HepG2 (cell line): ENCODE measurements around the gene GLYATL1B. TPM values are rescaled to one million over a fixed set of nuclear protein-coding genes. Genes with fewer than 3 reads are reported as not detected.

Experiments used
- ATAC-seq: fragments of 200-7000 bp; cut with Tn5 transposase; 3 replicates; pipeline ENCODE4 v1.9.1; 2020; ENCODE audit warnings: mild to moderate bottlenecking, moderate library complexity
- BruUV-seq: library from RNA; stranded (reverse); fragments of 400-500 nt; replicated peaks from 2 replicates; lab custom pipeline; 2021; lab: Mats Ljungman, UMichigan
- CTCF ChIA-PET: fragments of 300-600 bp; formaldehyde crosslinking; extraction: SDS; loops from one replicate; lab custom pipeline; 2021; ENCODE audit warnings: low total read pairs, inconsistent platforms, low intra/inter-chr PET ratio; lab: Yijun Ruan, JAX
- POLR2A ChIA-PET: fragments of 350-600 bp; sonication (Branson Sonifier 250); formaldehyde crosslinking; loops from one replicate; lab custom pipeline; 2020; ENCODE audit warnings: antibody characterized with exemption, inconsistent platforms; lab: Yijun Ruan, JAX
- DNase-seq: peaks from one replicate; pipeline ENCODE4 v3.0.0-alpha.2; 2015; ENCODE audit warnings: low spot score
- FAIRE-seq: peaks from 3 replicates; lab custom pipeline; 2011; peaks lifted over from hg19 to GRCh38; lab: Jason Lieb, UNC
- H2AFZ ChIP-seq: one replicate; pipeline ENCODE4 v1.6.1; 2011; ENCODE audit warnings: low read length, inconsistent platforms
- H3K27ac ChIP-seq: fragments of 300-600 bp; 3 replicates; pipeline ENCODE4 v1.8.0; 2011; ENCODE audit warnings: mixed run types, mild to moderate bottlenecking, mixed read lengths, low read length, inconsistent platforms; ENCODE audit not compliant: insufficient read depth; ENCODE audit errors: extremely low read length
- H3K27me3 ChIP-seq, 2 experiments: fragments of 200-600 bp in 1 of 2; 2 replicates in 1 of 2; 3 replicates in 1 of 2; pipeline versions ENCODE4 v1.6.0 to v1.8.0; 2011; ENCODE audit warnings: low read length in 2 of 2, mild to moderate bottlenecking in 2 of 2, moderate library complexity in 2 of 2, inconsistent platforms in 1 of 2; ENCODE audit not compliant: insufficient read depth in 2 of 2, control insufficient read depth in 1 of 2
- H3K36me3 ChIP-seq, 2 experiments: fragments of 200-600 bp in 1 of 2; replicated peaks in 1 of 2; 2 replicates in 1 of 2; 3 replicates in 1 of 2; pipeline versions ENCODE4 v1.5.1 to v1.8.0; 2011; ENCODE audit warnings: low read length in 2 of 2, inconsistent platforms in 1 of 2; ENCODE audit not compliant: insufficient read depth in 2 of 2, control insufficient read depth in 1 of 2
- H3K4me1 ChIP-seq: 2 replicates; pipeline ENCODE4 v1.5.1; 2012; ENCODE audit warnings: low read length, inconsistent platforms; ENCODE audit not compliant: insufficient read depth
- H3K4me2 ChIP-seq: 2 replicates; pipeline ENCODE4 v1.6.0; 2011; ENCODE audit warnings: low read depth, low read length, inconsistent platforms
- H3K4me3 ChIP-seq, 3 experiments: fragments of 200-600 bp in 1 of 3; sonication (generic), shearing (Covaris generic) in 1 of 3; replicated peaks in 1 of 3; 2 replicates each; pipeline ENCODE4 v1.5.1; 2011 to 2016; ENCODE audit warnings: low read length in 3 of 3, inconsistent platforms in 2 of 3, low read depth in 2 of 3, mild to moderate bottlenecking in 2 of 3, control low read depth in 1 of 3, mixed read lengths in 1 of 3; ENCODE audit not compliant: insufficient read depth in 1 of 3
- H3K79me2 ChIP-seq: one replicate; pipeline ENCODE4 v1.6.1; 2011; ENCODE audit warnings: low read length, inconsistent platforms; ENCODE audit not compliant: insufficient read depth
- H3K9ac ChIP-seq: 2 replicates; pipeline ENCODE4 v1.6.0; 2011; ENCODE audit warnings: mild to moderate bottlenecking, low read depth, low read length, inconsistent platforms; ENCODE audit not compliant: insufficient read depth
- H3K9me3 ChIP-seq: 2 replicates; pipeline ENCODE4 v1.5.1; 2012; ENCODE audit warnings: mild to moderate bottlenecking, low read length
- H4K20me1 ChIP-seq: 2 replicates; pipeline ENCODE4 v1.6.0; 2011; ENCODE audit warnings: inconsistent platforms, mild to moderate bottlenecking, low read length, moderate library complexity; ENCODE audit not compliant: insufficient read depth
- ARNT2 ChIP-seq: sonication (generic); formaldehyde crosslinking; IDR thresholded peaks from 2 replicates; pipeline ENCODE4 v1.8.0; 2022; ENCODE audit warnings: mild to moderate bottlenecking, low read depth, missing genetic modification reagents, moderate library complexity
- BRD4 ChIP-seq: sonication (generic); formaldehyde crosslinking; IDR thresholded peaks from 2 replicates; pipeline ENCODE4 v1.4.0; 2020; ENCODE audit warnings: missing genetic modification reagents
- CBX2 ChIP-seq, 2 experiments: fragments of 200-600 bp in 1 of 2; sonication (generic); formaldehyde crosslinking in 1 of 2; IDR thresholded peaks; 2 replicates each; pipeline versions ENCODE4 v1.7.0 to v1.8.1; 2018 to 2022; ENCODE audit warnings: low read depth in 2 of 2, low read length in 1 of 2, mild to moderate bottlenecking in 1 of 2, missing genetic modification reagents in 1 of 2
- ETV6 ChIP-seq: sonication (generic); formaldehyde crosslinking; conservative IDR thresholded peaks from 2 replicates; pipeline ENCODE4 v1.4.0; 2020; ENCODE audit warnings: missing genetic modification reagents
- NFE2L2 ChIP-seq: fragments of 150-350 bp; IDR thresholded peaks from 2 replicates; pipeline ENCODE4 v1.6.1; 2014; ENCODE audit warnings: low read length
- SALL1 ChIP-seq: sonication (generic); formaldehyde crosslinking; IDR thresholded peaks from 2 replicates; pipeline ENCODE4 v1.8.0; 2022; ENCODE audit warnings: mild to moderate bottlenecking, missing genetic modification reagents
- SAP130 ChIP-seq: IDR thresholded peaks from 2 replicates; pipeline ENCODE4 v1.6.1; 2016; ENCODE audit warnings: low read depth
- ZFP82 ChIP-seq: sonication (generic); formaldehyde crosslinking; IDR thresholded peaks from 2 replicates; pipeline ENCODE4 v1.5.1; 2020; ENCODE audit warnings: mild to moderate bottlenecking, missing genetic modification reagents, borderline replicate concordance
- ZNF24 ChIP-seq: fragments of 450-650 bp; IDR thresholded peaks from 2 replicates; pipeline ENCODE4 v1.6.1; 2017; ENCODE audit warnings: antibody characterized with exemption, mild to moderate bottlenecking
- ZNF263 ChIP-seq: sonication (generic); formaldehyde crosslinking; IDR thresholded peaks from 2 replicates; pipeline ENCODE4 v1.4.0; 2020; ENCODE audit warnings: missing genetic modification reagents
- ZNF382 ChIP-seq: sonication (generic); formaldehyde crosslinking; IDR thresholded peaks from 2 replicates; pipeline ENCODE4 v1.5.0; 2020; ENCODE audit warnings: missing genetic modification reagents, mild to moderate bottlenecking, borderline replicate concordance
- ZNF510 ChIP-seq: sonication (generic); formaldehyde crosslinking; IDR thresholded peaks from 2 replicates; pipeline ENCODE4 v1.4.0; 2020; ENCODE audit warnings: low read depth, mild to moderate bottlenecking, missing genetic modification reagents
- ZSCAN21 ChIP-seq: sonication (generic); formaldehyde crosslinking; IDR thresholded peaks from 2 replicates; pipeline ENCODE4 v1.8.0; 2022; ENCODE audit warnings: mild to moderate bottlenecking, missing genetic modification reagents, moderate library complexity, borderline replicate concordance
- WGBS: methylation state at CpG from one replicate; pipeline ENCODE4 v1.1.6; 2017; ENCODE audit warnings: low lambda C conversion rate; 5-methylcytosine and 5-hydroxymethylcytosine counted together
- in situ Hi-C: cut with HindIII; loops from 2 replicates; pipeline ENCODE4 v1.10.0; 2017; ENCODE audit warnings: low pct_unique_long_range_greater_than_20kb; ENCODE audit not compliant: extremely low pct_ligation_motif_present
- intact Hi-C: fragments of 100-400 bp; cut with micrococcal nuclease; formaldehyde crosslinking; loops from one replicate; pipeline ENCODE4 v1.10.0; 2022; ENCODE audit not compliant: unreplicated experiment
- polyA plus RNA-seq, 8 experiments: library from polyadenylated mRNA; depleted of rRNA in 3 of 8; stranded (reverse) in 7 of 8; unstranded in 1 of 8; fragments of >200 nt; fragmentation: Illumina TruSeq in 4 of 8; extraction: Trizol in 4 of 8; gene quantifications; 2 replicates each; pipeline versions ENCODE4 v1.2.1 to v1.2.3, GENCODE V29; 2011 to 2016; ENCODE audit warnings: low read depth in 4 of 8, missing spikeins in 1 of 8, mixed read lengths in 1 of 8; ENCODE audit not compliant: insufficient read depth in 1 of 8
- total RNA-seq, 5 experiments: library from RNA; depleted of rRNA; stranded (reverse); fragments of >200 nt; fragmentation: Illumina TruSeq; extraction: Trizol; gene quantifications; 2 replicates each; pipeline ENCODE4 v1.2.3, GENCODE V29; 2016; ENCODE audit warnings: low read depth in 1 of 5
- TF ChIP-seq, protein P1 (sequence below): sonication (generic); formaldehyde crosslinking; conservative IDR thresholded peaks from 2 replicates; pipeline ENCODE4 v1.8.0; 2022; ENCODE audit warnings: missing genetic modification reagents
- TF ChIP-seq, protein P2 (sequence below): sonication (generic); formaldehyde crosslinking; IDR thresholded peaks from 2 replicates; pipeline ENCODE4 v1.4.0; 2020; ENCODE audit warnings: missing genetic modification reagents
- TF ChIP-seq, protein P3 (sequence below): sonication (generic); formaldehyde crosslinking; IDR thresholded peaks from 2 replicates; pipeline ENCODE4 v1.8.0; 2022; ENCODE audit warnings: missing genetic modification reagents, mild to moderate bottlenecking, inconsistent platforms, borderline replicate concordance
- TF ChIP-seq, protein P4 (sequence below): sonication (generic); formaldehyde crosslinking; IDR thresholded peaks from 2 replicates; pipeline ENCODE4 v1.4.0; 2020; ENCODE audit warnings: missing genetic modification reagents
- TF ChIP-seq, protein P5 (sequence below): sonication (generic); formaldehyde crosslinking; IDR thresholded peaks from 2 replicates; pipeline ENCODE4 v1.4.0; 2020; ENCODE audit warnings: mild to moderate bottlenecking, missing genetic modification reagents

Gene GLYATL1B
- total and polyA plus RNA-seq, 2 of the 13 experiments (the other 11 are each of a cell fraction or from before 2014, with no cell fraction given) = not detected

DNA sequence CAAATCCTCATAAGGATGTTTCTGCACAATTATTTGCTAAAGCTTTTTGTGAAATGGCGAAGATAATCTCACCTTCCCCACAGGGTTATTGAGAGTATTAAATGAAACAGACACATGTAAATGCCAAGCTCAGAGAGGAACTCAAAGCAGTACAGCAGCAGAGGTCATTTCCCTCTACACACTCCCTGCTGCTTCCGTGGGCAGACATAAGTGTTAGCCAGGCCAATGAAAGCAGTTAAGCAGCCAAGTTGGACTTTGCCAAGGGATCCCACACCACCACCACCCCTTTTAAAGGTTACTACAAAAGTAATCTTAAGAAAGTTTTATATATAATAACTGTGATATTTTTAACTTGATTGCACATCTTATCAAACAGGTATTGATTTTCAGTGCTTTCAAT is 52.5 kb downstream of the GLYATL1B start:
- ATAC-seq = no peak
- no peak for FAIRE-seq
- H3K79me2 ChIP-seq = no peaks in the 10 kb centered on the region
- TF ChIP-seq CBX2 (IDR thresholded peaks at IDR 0.05; ENCODE audit: low read depth, low read length) (no peak), CBX2 (CRISPR knock-in tag; IDR thresholded peaks at IDR 0.05; ENCODE audit: low read depth) (no peak), SALL1 (no peak), NFE2L2 (no peak), SAP130 (CRISPR knock-in tag) (no peak), BRD4 (no peak), ZFP82 (CRISPR knock-in tag) (no peak), ZSCAN21 (CRISPR knock-in tag) (no peak), ZNF510 (CRISPR knock-in tag) (no peak), ARNT2 (CRISPR knock-in tag) (no peak), ETV6 (CRISPR knock-in tag) (no peak), ZNF263 (CRISPR knock-in tag) (no peak), ZNF382 (CRISPR knock-in tag) (no peak), ZNF24 (no peak)
- TF ChIP-seq, protein P1, sequence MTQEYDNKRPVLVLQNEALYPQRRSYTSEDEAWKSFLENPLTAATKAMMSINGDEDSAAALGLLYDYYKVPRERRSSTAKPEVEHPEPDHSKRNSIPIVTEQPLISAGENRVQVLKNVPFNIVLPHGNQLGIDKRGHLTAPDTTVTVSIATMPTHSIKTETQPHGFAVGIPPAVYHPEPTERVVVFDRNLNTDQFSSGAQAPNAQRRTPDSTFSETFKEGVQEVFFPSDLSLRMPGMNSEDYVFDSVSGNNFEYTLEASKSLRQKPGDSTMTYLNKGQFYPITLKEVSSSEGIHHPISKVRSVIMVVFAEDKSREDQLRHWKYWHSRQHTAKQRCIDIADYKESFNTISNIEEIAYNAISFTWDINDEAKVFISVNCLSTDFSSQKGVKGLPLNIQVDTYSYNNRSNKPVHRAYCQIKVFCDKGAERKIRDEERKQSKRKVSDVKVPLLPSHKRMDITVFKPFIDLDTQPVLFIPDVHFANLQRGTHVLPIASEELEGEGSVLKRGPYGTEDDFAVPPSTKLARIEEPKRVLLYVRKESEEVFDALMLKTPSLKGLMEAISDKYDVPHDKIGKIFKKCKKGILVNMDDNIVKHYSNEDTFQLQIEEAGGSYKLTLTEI (CRISPR knock-in tag) = no peak
- TF ChIP-seq, protein P2, sequence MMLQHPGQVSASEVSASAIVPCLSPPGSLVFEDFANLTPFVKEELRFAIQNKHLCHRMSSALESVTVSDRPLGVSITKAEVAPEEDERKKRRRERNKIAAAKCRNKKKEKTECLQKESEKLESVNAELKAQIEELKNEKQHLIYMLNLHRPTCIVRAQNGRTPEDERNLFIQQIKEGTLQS = no peak
- TF ChIP-seq, protein P3, sequence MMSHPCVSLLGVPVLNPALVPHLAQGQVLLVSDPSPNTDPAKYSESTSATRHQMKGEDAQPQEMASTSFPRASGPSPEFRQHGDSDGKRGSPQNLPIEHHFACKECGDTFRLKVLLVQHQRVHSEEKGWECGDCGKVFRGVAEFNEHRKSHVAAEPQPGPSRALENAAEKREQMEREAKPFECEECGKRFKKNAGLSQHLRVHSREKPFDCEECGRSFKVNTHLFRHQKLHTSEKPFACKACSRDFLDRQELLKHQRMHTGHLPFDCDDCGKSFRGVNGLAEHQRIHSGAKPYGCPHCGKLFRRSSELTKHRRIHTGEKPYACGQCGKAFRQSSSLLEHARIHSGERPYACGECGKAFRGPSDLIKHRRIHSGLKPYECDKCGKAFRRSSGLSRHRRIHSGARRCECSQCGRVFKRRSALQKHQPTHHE (CRISPR knock-in tag) = no peak
- TF ChIP-seq, protein P4, sequence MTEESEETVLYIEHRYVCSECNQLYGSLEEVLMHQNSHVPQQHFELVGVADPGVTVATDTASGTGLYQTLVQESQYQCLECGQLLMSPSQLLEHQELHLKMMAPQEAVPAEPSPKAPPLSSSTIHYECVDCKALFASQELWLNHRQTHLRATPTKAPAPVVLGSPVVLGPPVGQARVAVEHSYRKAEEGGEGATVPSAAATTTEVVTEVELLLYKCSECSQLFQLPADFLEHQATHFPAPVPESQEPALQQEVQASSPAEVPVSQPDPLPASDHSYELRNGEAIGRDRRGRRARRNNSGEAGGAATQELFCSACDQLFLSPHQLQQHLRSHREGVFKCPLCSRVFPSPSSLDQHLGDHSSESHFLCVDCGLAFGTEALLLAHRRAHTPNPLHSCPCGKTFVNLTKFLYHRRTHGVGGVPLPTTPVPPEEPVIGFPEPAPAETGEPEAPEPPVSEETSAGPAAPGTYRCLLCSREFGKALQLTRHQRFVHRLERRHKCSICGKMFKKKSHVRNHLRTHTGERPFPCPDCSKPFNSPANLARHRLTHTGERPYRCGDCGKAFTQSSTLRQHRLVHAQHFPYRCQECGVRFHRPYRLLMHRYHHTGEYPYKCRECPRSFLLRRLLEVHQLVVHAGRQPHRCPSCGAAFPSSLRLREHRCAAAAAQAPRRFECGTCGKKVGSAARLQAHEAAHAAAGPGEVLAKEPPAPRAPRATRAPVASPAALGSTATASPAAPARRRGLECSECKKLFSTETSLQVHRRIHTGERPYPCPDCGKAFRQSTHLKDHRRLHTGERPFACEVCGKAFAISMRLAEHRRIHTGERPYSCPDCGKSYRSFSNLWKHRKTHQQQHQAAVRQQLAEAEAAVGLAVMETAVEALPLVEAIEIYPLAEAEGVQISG (CRISPR knock-in tag) = no peak
- TF ChIP-seq, protein P5, sequence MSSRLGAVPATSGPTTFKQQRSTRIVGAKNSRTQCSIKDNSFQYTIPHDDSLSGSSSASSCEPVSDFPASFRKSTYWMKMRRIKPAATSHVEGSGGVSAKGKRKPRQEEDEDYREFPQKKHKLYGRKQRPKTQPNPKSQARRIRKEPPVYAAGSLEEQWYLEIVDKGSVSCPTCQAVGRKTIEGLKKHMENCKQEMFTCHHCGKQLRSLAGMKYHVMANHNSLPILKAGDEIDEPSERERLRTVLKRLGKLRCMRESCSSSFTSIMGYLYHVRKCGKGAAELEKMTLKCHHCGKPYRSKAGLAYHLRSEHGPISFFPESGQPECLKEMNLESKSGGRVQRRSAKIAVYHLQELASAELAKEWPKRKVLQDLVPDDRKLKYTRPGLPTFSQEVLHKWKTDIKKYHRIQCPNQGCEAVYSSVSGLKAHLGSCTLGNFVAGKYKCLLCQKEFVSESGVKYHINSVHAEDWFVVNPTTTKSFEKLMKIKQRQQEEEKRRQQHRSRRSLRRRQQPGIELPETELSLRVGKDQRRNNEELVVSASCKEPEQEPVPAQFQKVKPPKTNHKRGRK (CRISPR knock-in tag) = no peak
- intact Hi-C loops = loop anchor here (10.0 kb wide), 1 partner anchor 484 kb away; no protein-coding TSS in a partner anchor
- no peak overlapping the region for H3K9ac ChIP-seq
- CTCF ChIA-PET = no interaction called here
- H3K4me2 ChIP-seq = no peak overlapping the region
- H3K27ac ChIP-seq = no peak overlapping the region
- no peaks in the 10 kb centered on the region for H3K9me3 ChIP-seq
- H3K4me3 ChIP-seq = no peak overlapping the region
- in situ Hi-C loops = loop anchor here (5.0 kb wide), 1 partner anchor 41 kb away; no protein-coding TSS in a partner anchor
- WGBS = 77% methylated on average over 2 of the region's 2 CpGs
- peaks cover 25% of the 10 kb centered on the region for H3K4me1 ChIP-seq
- no peaks in the 10 kb centered on the region for H4K20me1 ChIP-seq
- no TSS peak for BruUV-seq
- no peaks in the 10 kb centered on the region for H3K36me3 ChIP-seq
- H2AFZ ChIP-seq = no peak overlapping the region
- POLR2A ChIA-PET = no interaction called here
- no peak for DNase-seq
- H3K27me3 ChIP-seq = no peaks in the 10 kb centered on the region
